ENCODE measurements around the gene SLC2A4RG.

SLC2A4RG gene, protein sequence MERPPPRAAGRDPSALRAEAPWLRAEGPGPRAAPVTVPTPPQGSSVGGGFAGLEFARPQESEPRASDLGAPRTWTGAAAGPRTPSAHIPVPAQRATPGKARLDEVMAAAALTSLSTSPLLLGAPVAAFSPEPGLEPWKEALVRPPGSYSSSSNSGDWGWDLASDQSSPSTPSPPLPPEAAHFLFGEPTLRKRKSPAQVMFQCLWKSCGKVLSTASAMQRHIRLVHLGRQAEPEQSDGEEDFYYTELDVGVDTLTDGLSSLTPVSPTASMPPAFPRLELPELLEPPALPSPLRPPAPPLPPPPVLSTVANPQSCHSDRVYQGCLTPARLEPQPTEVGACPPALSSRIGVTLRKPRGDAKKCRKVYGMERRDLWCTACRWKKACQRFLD

DNA sequence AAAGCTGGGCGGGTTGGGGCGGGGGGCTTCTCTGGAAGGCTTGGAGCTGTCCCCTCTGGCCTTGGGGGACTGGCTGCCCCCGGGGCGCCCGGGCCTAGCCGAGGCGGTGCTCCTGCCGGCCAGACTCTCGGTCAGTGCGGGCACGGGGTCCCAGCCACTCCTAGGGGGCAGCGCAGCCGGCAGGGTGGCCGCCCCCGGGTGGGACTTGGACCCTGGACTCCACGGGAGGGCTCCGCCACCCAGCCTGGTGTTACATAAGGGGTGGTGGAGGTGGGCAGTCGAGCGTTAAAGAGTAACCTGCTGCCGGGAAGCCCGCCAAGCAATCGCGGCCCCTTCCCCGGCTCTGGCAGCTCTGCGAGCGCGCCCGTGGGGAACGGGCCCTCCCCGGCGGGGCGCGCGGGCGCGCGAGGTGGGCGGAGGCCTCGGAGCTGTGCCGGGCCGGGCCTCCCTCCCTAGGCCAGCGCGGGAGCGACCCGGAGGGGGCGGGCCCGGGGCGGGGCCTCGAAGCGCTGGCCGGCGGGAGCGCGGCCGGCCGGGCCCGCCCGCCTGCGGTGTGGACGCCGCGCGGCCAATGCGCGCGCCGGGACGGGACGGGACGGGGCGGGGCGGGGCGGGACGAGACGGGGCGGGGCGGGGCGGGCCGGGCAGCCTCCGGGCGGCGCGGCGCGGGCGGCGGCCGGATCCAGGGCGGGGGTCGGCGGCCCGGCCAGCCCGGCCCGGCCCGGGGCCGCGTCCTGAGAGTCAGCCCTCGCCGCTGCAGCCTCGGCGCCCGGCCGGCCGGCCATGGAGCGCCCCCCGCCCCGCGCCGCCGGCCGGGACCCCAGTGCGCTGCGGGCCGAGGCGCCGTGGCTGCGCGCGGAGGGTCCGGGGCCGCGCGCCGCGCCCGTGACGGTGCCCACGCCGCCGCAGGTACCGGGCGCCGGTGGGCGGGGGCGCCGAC lies at the start of gene SLC2A4RG:
SLC2A4RG (plus strand) TSS at position 647 of the 940 bp plus-strand sequence; CDS start at position 784, 137 bp downstream.
- H3K27ac ChIP-seq (ENCODE audit: low read length): no peak within 1 kb of the TSS

DNA sequence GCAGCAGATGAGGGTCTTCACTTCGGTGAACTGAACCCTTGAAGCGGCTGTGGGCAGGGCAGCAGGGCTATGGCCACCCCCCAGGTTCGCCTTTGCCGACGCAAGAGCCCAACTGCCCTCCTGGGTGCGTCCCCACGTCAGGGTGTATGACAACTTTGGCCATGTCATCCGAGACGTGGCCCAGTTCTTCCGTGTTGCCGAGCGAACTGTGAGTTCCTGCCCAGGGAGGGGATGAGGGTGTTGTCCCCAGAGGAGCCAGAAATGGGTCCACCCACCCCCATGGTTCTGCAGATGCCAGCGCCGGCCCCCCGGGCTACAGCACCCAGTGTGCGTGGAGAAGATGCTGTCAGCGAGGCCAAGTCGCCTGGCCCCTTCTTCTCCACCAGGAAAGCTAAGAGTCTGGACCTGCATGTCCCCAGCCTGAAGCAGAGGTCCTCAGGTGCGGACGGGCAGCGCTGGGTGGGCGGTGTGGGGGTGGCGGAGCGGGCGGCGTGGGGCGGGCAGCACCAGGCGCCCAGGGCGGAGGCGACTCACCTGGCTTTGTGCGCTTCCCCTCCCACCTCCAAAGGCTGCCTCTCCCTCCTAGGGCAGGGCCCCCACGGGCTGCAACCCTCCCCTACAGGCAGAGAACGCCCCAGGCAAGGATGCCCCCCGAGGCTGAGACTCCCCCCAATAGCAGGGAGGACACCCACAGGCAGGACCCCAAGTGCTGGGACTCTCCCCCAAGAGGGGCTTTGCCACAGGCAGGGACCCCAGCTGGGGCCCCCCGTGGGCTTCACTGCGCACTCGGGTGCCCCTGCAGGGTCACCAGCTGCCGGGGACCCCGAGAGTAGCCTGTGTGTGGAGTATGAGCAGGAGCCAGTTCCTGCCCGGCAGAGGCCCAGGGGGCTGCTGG lies 49.3 kb upstream of the SLC2A4RG start:
- WGBS (ENCODE audit: insufficient coverage, insufficient read length): no CpG with 5 or more reads among the region's 40 CpGs
- Histone ChIP-seq H3K9me3 (ENCODE audit: control insufficient read depth, insufficient read depth, low read length) (peaks cover 2% of the 10 kb centered on the region; the same call in 1 of the 2 replicates), H3K36me3 (ENCODE audit: control insufficient read depth, insufficient read depth, low read length) (peaks cover 24% of the 10 kb centered on the region), H3K4me1 (ENCODE audit: control insufficient read depth, insufficient read depth, low read length) (peaks cover 2% of the 10 kb centered on the region; the same call in 1 of the 2 replicates), H3K4me3 (ENCODE audit: low read length) (no peak overlapping the region), H3K27me3 (ENCODE audit: control insufficient read depth, insufficient read depth, low read length) (no peaks in the 10 kb centered on the region), H3K27ac (ENCODE audit: low read length) (no peak overlapping the region)
- DNase-seq (ENCODE audit: low read depth, low spot score): no peak

More for the DNA sequence above, at the start of gene SLC2A4RG:
- H3K9me3 ChIP-seq (ENCODE audit: control insufficient read depth, insufficient read depth, low read length): no peaks in the 10 kb centered on the region
- no peak for DNase-seq (ENCODE audit: low read depth, low spot score)
- H3K27me3 ChIP-seq (ENCODE audit: control insufficient read depth, insufficient read depth, low read length): no peaks in the 10 kb centered on the region
- WGBS (ENCODE audit: insufficient coverage, insufficient read length): no CpG with 5 or more reads among the region's 136 CpGs
- H3K4me3 ChIP-seq (ENCODE audit: low read length): peak within 1 kb of the TSS; percentile 36; the same call in 1 of the 2 replicates
- peaks cover 6% of the 10 kb centered on the region for H3K4me1 ChIP-seq (ENCODE audit: control insufficient read depth, insufficient read depth, low read length)
- peaks cover 5% of the 10 kb centered on the region; the same call in 1 of the 2 replicates for H3K36me3 ChIP-seq (ENCODE audit: control insufficient read depth, insufficient read depth, low read length)

DNA sequence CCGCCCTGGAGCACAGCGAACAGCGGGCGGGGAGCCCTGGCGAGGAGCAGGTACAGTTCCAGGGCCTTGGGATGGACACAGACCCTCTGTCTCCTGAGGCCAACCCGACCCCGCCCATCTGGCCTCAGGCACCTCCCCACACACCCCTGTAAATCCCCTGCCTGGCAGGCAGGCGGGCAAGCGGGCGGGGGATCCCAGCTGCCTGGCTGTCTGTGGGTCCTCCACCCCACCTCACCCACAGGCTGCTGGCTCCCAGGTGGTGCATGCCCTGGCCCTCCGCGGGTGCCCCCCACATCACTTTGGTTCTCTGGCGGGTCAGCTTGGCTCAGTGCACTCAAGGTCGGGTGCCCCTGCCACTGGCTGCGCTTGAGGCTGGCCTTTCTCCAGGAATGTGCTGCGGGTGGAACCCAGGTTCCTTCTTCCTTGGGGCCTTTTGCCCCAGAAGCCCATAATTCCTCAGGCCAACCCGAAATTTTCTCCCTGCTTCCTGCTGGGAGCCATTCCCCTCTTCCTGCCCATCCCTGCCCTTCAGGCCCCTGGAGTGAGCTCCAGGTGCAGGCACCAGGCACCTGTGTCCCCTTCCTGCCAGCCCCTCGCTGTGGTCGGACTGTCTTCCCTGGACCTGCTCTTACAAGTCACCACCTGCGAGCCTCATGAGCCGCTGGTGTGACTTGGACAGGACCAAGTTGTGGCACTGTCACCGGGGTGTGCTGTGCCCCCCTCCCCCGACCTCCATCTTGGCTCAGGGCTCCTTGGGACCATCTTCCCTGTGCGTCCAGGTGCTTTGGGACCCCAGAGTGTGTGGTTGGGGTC lies 48.5 kb upstream of the SLC2A4RG start:
- H3K27me3 ChIP-seq (ENCODE audit: control insufficient read depth, insufficient read depth, low read length): no peaks in the 10 kb centered on the region
- no peak for DNase-seq (ENCODE audit: low read depth, low spot score)
- H3K9me3 ChIP-seq (ENCODE audit: control insufficient read depth, insufficient read depth, low read length): peaks cover 2% of the 10 kb centered on the region; the same call in 1 of the 2 replicates
- no peaks in the 10 kb centered on the region for H3K4me1 ChIP-seq (ENCODE audit: control insufficient read depth, insufficient read depth, low read length)
- no peak overlapping the region for H3K4me3 ChIP-seq (ENCODE audit: low read length)
- H3K36me3 ChIP-seq (ENCODE audit: control insufficient read depth, insufficient read depth, low read length): peaks cover 23% of the 10 kb centered on the region
- no CpG with 5 or more reads among the region's 24 CpGs for WGBS (ENCODE audit: insufficient coverage, insufficient read length)
- H3K27ac ChIP-seq (ENCODE audit: low read length): no peak overlapping the region

DNA sequence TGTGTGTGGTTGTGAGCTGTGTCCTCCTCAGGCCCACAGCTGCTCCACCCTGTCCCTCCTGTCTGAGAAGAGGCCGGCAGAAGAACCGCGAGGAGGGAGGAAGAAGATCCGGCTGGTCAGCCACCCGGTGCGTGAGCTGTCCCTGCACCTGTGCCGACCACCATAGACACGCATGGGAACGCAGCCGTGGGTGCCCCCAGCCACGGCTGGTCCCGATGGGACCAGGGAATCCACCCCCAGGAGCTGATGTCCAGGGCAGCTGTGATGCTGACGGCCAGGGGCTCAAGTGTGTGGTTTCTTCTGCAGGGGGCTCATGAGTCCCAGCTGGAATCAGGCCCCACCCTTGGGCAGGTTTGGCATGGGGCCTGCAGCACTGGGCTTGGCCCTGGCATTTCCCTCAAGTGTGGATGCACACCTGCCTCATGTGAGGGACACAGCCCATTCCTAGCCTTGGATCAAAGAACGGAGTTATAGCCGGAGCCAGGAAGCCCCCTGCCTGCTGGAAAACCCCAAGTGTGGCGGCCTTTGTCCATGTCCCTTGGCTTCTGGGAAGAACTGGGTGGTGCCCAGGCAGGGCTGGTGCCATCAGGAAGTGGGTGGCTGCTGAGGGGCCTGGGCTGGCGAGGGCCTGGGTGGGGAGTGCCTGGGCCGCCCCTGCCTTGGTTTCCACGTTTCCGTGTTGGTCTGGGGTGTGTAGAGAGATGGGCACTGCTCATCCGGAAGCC lies 47.7 kb upstream of the SLC2A4RG start:
- Histone ChIP-seq H3K27ac (ENCODE audit: low read length) (no peak overlapping the region), H3K36me3 (ENCODE audit: control insufficient read depth, insufficient read depth, low read length) (peaks cover 23% of the 10 kb centered on the region), H3K4me1 (ENCODE audit: control insufficient read depth, insufficient read depth, low read length) (no peaks in the 10 kb centered on the region; the same call in 1 of the 2 replicates), H3K9me3 (ENCODE audit: control insufficient read depth, insufficient read depth, low read length) (peaks cover 2% of the 10 kb centered on the region; the same call in 1 of the 2 replicates), H3K27me3 (ENCODE audit: control insufficient read depth, insufficient read depth, low read length) (no peaks in the 10 kb centered on the region), H3K4me3 (ENCODE audit: low read length) (no peak overlapping the region)
- no CpG with 5 or more reads among the region's 21 CpGs for WGBS (ENCODE audit: insufficient coverage, insufficient read length)
- no peak for DNase-seq (ENCODE audit: low read depth, low spot score)

DNA sequence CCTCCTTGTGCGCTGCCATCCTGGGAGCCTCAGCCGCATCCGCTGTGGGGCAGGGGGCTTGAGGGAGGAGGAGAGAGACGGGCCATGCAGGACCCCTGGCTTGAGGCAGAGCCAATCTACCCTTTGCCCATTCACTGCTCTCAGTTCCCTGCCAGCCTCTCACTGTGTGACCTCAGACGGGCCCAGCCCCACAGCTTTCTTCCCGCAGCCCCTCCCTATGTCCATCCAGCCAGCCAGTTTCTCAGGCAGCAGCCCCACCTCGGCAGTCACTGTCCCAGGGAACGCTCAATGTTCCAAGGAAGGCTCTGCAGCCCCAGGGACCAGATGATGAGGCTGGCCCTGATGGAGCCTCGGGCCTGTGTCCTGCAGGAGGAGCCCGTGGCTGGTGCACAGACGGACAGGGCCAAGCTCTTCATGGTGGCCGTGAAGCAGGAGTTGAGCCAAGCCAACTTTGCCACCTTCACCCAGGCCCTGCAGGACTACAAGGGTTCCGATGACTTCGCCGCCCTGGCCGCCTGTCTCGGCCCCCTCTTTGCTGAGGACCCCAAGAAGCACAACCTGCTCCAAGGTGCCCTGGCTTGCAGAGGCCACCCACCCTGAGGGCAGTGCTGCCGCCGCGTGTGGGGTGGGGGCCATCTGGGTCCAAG lies 47.0 kb upstream of the SLC2A4RG start:
- no peaks in the 10 kb centered on the region; the same call in 1 of the 2 replicates for H3K4me1 ChIP-seq (ENCODE audit: control insufficient read depth, insufficient read depth, low read length)
- no peak overlapping the region for H3K27ac ChIP-seq (ENCODE audit: low read length)
- no peak for DNase-seq (ENCODE audit: low read depth, low spot score)
- H3K9me3 ChIP-seq (ENCODE audit: control insufficient read depth, insufficient read depth, low read length): peaks cover 2% of the 10 kb centered on the region; the same call in 1 of the 2 replicates
- H3K36me3 ChIP-seq (ENCODE audit: control insufficient read depth, insufficient read depth, low read length): peaks cover 23% of the 10 kb centered on the region
- H3K4me3 ChIP-seq (ENCODE audit: low read length): no peak overlapping the region
- no peaks in the 10 kb centered on the region for H3K27me3 ChIP-seq (ENCODE audit: control insufficient read depth, insufficient read depth, low read length)
- WGBS (ENCODE audit: insufficient coverage, insufficient read length): no CpG with 5 or more reads among the region's 20 CpGs

DNA sequence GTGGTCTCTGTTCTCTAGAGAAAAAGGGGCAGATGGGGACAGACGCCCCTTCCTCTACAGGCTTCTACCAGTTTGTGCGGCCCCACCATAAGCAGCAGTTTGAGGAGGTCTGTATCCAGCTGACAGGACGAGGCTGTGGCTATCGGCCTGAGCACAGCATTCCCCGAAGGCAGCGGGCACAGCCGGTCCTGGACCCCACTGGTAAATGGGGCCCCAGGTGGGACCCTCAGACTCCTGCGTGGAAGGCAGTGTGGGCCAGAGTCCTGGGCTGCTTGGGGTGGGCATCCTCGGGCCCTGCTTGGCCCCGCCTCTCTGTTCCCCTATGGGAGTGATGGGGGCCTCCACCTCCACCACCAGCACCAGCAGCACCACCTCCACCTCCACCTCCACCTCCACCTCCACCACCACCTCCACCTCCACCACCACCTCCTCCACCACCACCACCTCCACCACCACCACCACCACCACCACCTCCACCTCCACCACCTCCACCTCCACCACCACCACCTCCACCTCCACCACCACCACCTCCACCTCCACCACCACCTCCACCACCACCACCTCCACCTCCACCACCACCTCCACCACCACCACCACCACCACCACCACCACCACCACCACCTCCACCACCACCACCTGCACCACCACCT lies 46.4 kb upstream of the SLC2A4RG start:
- Histone ChIP-seq H3K4me1 (ENCODE audit: control insufficient read depth, insufficient read depth, low read length) (no peaks in the 10 kb centered on the region; the same call in 1 of the 2 replicates), H3K36me3 (ENCODE audit: control insufficient read depth, insufficient read depth, low read length) (peaks cover 23% of the 10 kb centered on the region), H3K27me3 (ENCODE audit: control insufficient read depth, insufficient read depth, low read length) (no peaks in the 10 kb centered on the region), H3K4me3 (ENCODE audit: low read length) (no peak overlapping the region), H3K9me3 (ENCODE audit: control insufficient read depth, insufficient read depth, low read length) (peaks cover 2% of the 10 kb centered on the region; the same call in 1 of the 2 replicates), H3K27ac (ENCODE audit: low read length) (no peak overlapping the region)
- no peak for DNase-seq (ENCODE audit: low read depth, low spot score)
- no CpG with 5 or more reads among the region's 10 CpGs for WGBS (ENCODE audit: insufficient coverage, insufficient read length)

DNA sequence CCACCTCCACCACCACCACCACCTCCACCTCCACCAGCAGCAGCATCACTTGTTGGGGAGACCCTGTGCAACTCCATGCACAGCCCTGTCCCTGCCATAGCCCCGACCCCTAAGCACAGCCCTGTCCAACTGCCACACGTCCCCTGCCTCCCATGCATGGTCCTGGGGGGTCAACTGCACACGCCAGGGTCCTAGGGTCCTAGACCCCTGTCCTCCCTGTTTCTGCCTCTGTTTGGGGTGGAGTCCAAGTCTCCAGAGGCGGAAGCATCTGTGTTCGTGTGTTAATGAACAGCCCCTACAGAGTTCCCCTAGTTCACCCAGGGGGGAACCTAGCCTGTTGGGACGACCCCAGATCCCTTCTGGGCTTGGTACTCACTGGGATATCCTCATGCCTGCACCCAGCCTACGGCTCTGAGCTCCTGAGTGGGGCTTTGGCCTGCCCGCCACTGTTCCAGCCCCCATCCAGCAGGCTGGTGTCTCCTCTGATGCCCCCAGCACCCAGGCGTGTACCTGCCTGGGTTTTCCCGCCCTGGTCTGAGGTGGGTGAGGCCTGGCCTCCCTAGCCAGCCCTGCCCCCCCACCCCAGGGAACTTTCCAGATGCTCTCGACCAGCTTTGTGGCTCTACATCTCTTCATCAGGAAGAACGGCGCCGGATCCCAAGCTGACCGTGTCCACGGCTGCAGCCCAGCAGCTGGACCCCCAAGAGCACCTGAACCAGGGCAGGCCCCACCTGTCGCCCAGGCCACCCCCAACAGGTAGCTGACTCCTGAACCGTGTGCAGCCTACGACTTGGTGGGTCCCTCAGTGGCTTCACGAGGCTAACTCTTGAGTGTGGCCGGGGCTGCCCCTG lies 45.6 kb upstream of the SLC2A4RG start:
- Histone ChIP-seq H3K9me3 (ENCODE audit: control insufficient read depth, insufficient read depth, low read length) (peaks cover 2% of the 10 kb centered on the region; the same call in 1 of the 2 replicates), H3K27ac (ENCODE audit: low read length) (no peak overlapping the region), H3K27me3 (ENCODE audit: control insufficient read depth, insufficient read depth, low read length) (no peaks in the 10 kb centered on the region), H3K4me1 (ENCODE audit: control insufficient read depth, insufficient read depth, low read length) (no peaks in the 10 kb centered on the region; the same call in 1 of the 2 replicates), H3K36me3 (ENCODE audit: control insufficient read depth, insufficient read depth, low read length) (peaks cover 23% of the 10 kb centered on the region), H3K4me3 (ENCODE audit: low read length) (no peak overlapping the region)
- no peak for DNase-seq (ENCODE audit: low read depth, low spot score)
- WGBS (ENCODE audit: insufficient coverage, insufficient read length): no CpG with 5 or more reads among the region's 21 CpGs
